Gastrocnemius medialis (tissue), 4 donors: ENCODE data around the gene OR2AE1.

Experiments
- CTCF ChIP-seq, 5 experiments: fragments of 450-650 bp in 3 of 5; fragments of 200-600 bp in 2 of 5; sonication (generic) in 2 of 5; IDR thresholded peaks in 4 of 5; conservative IDR thresholded peaks in 1 of 5; 1 replicate in 4 of 5; 2 replicates in 1 of 5; pipeline ENCODE4 v1.5.1; 2016 to 2019; ENCODE audit warnings: antibody characterized with exemption in 5 of 5, mild to moderate bottlenecking in 3 of 5, moderate library complexity in 3 of 5
- POLR2A ChIP-seq, 2 donors: fragments of 450-650 bp; IDR thresholded peaks; one replicate each; pipeline ENCODE4 v1.6.1; 2017; ENCODE audit warnings: antibody characterized with exemption in 2 of 2, mild to moderate bottlenecking in 2 of 2, moderate library complexity in 2 of 2

- TF ChIP-seq CTCF (IDR thresholded peaks at IDR 0.05 in 4 of 5, conservative IDR thresholded peaks at IDR 0.05 in 1 of 5) (no peak), POLR2A (IDR thresholded peaks at IDR 0.05) (no peak)
Observed at GRCh38 chr7:99901581-99901980, 24.7 kb upstream of the OR2AE1 start.
